ENCODE measurements around the gene SIRT3. TPM values are rescaled to one million over a fixed set of nuclear protein-coding genes. Genes with fewer than 3 reads are reported as not detected.

SIRT3 gene
- total and polyA plus RNA-seq, 2 of the 4 experiments (the other 2 are of a cell fraction), result 5.4 to 18.6 TPM

DNA sequence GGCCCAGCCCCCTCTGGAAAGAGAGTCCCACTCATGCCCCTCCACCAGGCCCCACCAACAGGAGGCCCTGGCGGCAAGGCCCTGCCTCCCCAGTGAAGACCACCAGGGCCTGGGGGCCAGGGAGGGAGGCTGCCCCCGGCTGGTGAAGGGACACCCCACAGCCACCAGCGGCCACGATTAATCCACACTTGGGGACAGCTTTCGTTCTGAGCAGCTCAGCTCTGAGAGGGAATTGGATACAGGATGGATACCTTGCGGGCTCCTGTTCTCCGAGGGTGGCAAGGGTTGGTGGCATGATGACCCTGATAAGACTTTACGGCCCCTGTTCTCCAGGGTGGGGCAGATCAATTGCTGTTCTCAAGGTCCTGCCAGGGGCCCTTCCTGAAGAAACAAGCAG is 35.2 kb upstream of the SIRT3 start:
- BruUV-seq (replicated peaks), result no TSS peak
- Histone ChIP-seq H3K56ac (ENCODE audit: extremely low read depth, insufficient read depth, low read length) (no peak overlapping the region), H2BK5ac (ENCODE audit: low read depth, low read length, poor library complexity, severe bottlenecking) (no peak overlapping the region), H3K4me3 (ENCODE audit: insufficient read depth, low read depth, low read length) (no peak overlapping the region), H3K27ac (ENCODE audit: insufficient read depth, low read length) (no peak overlapping the region), H3K18ac (ENCODE audit: low read depth, low read length) (no peak overlapping the region), H3K79me1 (ENCODE audit: low read depth in 1 of 2, low read length in 2 of 2) (no peaks in the 10 kb centered on the region), H3K9me3 (ENCODE audit: control insufficient read depth, insufficient read depth, low read length) (peaks cover 2% of the 10 kb centered on the region; the same call in 1 of the 2 replicates), H2AK9ac (replicated peaks; ENCODE audit: low read depth, low read length, poor library complexity) (no peak overlapping the region), H2BK120ac (ENCODE audit: low read depth, low read length) (no peak overlapping the region), H4K5ac (ENCODE audit: low read depth, low read length) (no peak overlapping the region), H4K91ac (ENCODE audit: insufficient read depth, low read depth, low read length) (no peak overlapping the region), H2BK15ac (ENCODE audit: low read depth, low read length) (no peak overlapping the region), H3K27me3 (ENCODE audit: control insufficient read depth, insufficient read depth, low read length) (peaks cover 42% of the 10 kb centered on the region), H3K9ac (ENCODE audit: low read depth, low read length) (no peak overlapping the region), H3K4me2 (ENCODE audit: low read depth, low read length) (no peak overlapping the region), H2BK20ac (ENCODE audit: low read depth, low read length) (no peak overlapping the region), H4K8ac (ENCODE audit: low read depth in 2 of 2, low read length in 2 of 2) (no peak overlapping the region), H2AK5ac (ENCODE audit: low read depth, low read length) (no peak overlapping the region), H3K36me3 (ENCODE audit: control insufficient read depth, insufficient read depth, low read length) (no peaks in the 10 kb centered on the region), H3K23ac (ENCODE audit: low read depth, low read length) (no peak overlapping the region), H3K14ac (replicated peaks; ENCODE audit: low read depth, low read length) (no peak overlapping the region), H4K20me1 (ENCODE audit: insufficient read depth, low read length) (no peaks in the 10 kb centered on the region), H3K4ac (ENCODE audit: low read depth, low read length) (no peak overlapping the region), H3K9me1 (ENCODE audit: insufficient read depth, low read length) (no peaks in the 10 kb centered on the region), H2AFZ (replicated peaks; ENCODE audit: low read length, poor library complexity) (no peak overlapping the region), H3K4me1 (ENCODE audit: control insufficient read depth, insufficient read depth, low read length) (no peaks in the 10 kb centered on the region)
- no peak for ATAC-seq (ENCODE audit: low read depth)
- POLR2A ChIA-PET (ENCODE audit: unreplicated experiment), result no interaction called here
- dilution Hi-C loops (cut with HindIII; ENCODE audit: low sequenced_read_pairs, unreplicated experiment), result no loop called here
- in situ Hi-C loops (cut with MboI; ENCODE audit: low sequenced_read_pairs), result no loop called here
- intact Hi-C loops (cut with micrococcal nuclease), result no loop called here
- TF ChIP-seq NFE2L2 (IDR thresholded peaks at IDR 0.05; ENCODE audit: low read depth, low read length), result no peak
- TF ChIP-seq FOS (IDR thresholded peaks at IDR 0.05; ENCODE audit: low read depth, low read length), result no peak
- WGBS, 2 experiments (ENCODE audit: extremely low coverage in 2 of 2, insufficient read length in 1 of 2), result no CpG with 5 or more reads among the region's 8 CpGs
- no peak for DNase-seq
- CTCF ChIA-PET, result no interaction called here

Measured in IMR-90 (cell line).